Measurements from ENCODE around the gene CNTNAP2.

The CNTNAP2 gene

GRCh38 chr7:147519062-147519461, 1402.5 kb downstream of the CNTNAP2 start:
- no peaks in the 10 kb centered on the region for H3K27me3 Mint-ChIP-seq (ENCODE audit: low read depth)
- peaks cover 9% of the 10 kb centered on the region for H3K9me3 Mint-ChIP-seq
- H3K4me3 Mint-ChIP-seq = no peak overlapping the region
- H3K27ac Mint-ChIP-seq = no peak overlapping the region
- H3K4me1 Mint-ChIP-seq (ENCODE audit: low read depth) = no peaks in the 10 kb centered on the region
- H3K36me3 Mint-ChIP-seq (ENCODE audit: low read depth) = no peaks in the 10 kb centered on the region

GRCh38 chr7:147523056-147523455, 1406.5 kb downstream of the CNTNAP2 start:
- Mint-ChIP-seq H3K36me3 (ENCODE audit: low read depth) (no peaks in the 10 kb centered on the region), H3K27me3 (ENCODE audit: low read depth) (no peaks in the 10 kb centered on the region), H3K27ac (no peak overlapping the region), H3K4me3 (no peak overlapping the region), H3K9me3 (peaks cover 12% of the 10 kb centered on the region), H3K4me1 (ENCODE audit: low read depth) (no peaks in the 10 kb centered on the region)

GRCh38 chr7:147524726-147525250, 1408.2 kb downstream of the CNTNAP2 start:
- H3K27me3 Mint-ChIP-seq (ENCODE audit: low read depth) = no peaks in the 10 kb centered on the region
- H3K9me3 Mint-ChIP-seq = peaks cover 11% of the 10 kb centered on the region

GRCh38 chr7:147525325-147525724, 1408.7 kb downstream of the CNTNAP2 start:
- no peaks in the 10 kb centered on the region for H3K27me3 Mint-ChIP-seq (ENCODE audit: low read depth)
- no peak overlapping the region for H3K4me3 Mint-ChIP-seq
- no peaks in the 10 kb centered on the region for H3K36me3 Mint-ChIP-seq (ENCODE audit: low read depth)

More at GRCh38 chr7:147524726-147525250, 1408.2 kb downstream of the CNTNAP2 start:
- Mint-ChIP-seq H3K4me1 (ENCODE audit: low read depth) (no peaks in the 10 kb centered on the region), H3K27ac (no peak overlapping the region), H3K36me3 (ENCODE audit: low read depth) (no peaks in the 10 kb centered on the region), H3K4me3 (no peak overlapping the region)

GRCh38 chr7:147535701-147536111, 1419.1 kb downstream of the CNTNAP2 start:
- peaks cover 9% of the 10 kb centered on the region for H3K9me3 Mint-ChIP-seq
- no peak overlapping the region for H3K27ac Mint-ChIP-seq
- no peaks in the 10 kb centered on the region for H3K4me1 Mint-ChIP-seq (ENCODE audit: low read depth)
- H3K36me3 Mint-ChIP-seq (ENCODE audit: low read depth) = no peaks in the 10 kb centered on the region
- no peak overlapping the region for H3K4me3 Mint-ChIP-seq
- H3K27me3 Mint-ChIP-seq (ENCODE audit: low read depth) = no peaks in the 10 kb centered on the region

More at GRCh38 chr7:147525325-147525724, 1408.7 kb downstream of the CNTNAP2 start:
- Mint-ChIP-seq H3K4me1 (ENCODE audit: low read depth) (no peaks in the 10 kb centered on the region), H3K27ac (no peak overlapping the region), H3K9me3 (peaks cover 11% of the 10 kb centered on the region)

DNA sequence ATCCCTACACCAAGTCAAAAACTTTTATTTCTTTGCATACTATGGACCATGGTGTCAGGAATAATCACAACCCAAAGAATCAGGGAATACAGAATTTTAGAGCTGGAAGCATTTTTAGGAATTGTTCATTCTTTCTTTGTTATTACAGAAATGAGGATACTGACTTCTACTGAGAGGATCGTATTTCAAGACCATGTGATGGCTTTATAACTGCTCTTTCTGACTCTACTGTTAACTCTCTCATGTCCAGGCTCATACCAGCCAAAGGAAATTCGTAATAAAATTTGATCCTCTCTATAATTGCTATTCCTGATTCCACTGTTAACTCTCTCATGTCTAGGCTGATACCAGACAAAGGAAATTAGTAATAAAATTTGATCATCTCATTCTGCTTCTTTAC, 1423.1 kb downstream of the CNTNAP2 start:
- no peaks in the 10 kb centered on the region for H3K4me1 Mint-ChIP-seq (ENCODE audit: low read depth)
- H3K36me3 Mint-ChIP-seq (ENCODE audit: low read depth) = no peaks in the 10 kb centered on the region
- H3K27me3 Mint-ChIP-seq (ENCODE audit: low read depth) = no peaks in the 10 kb centered on the region
- no peak overlapping the region for H3K27ac Mint-ChIP-seq
- no peak overlapping the region for H3K4me3 Mint-ChIP-seq
- peaks cover 22% of the 10 kb centered on the region for H3K9me3 Mint-ChIP-seq

DNA sequence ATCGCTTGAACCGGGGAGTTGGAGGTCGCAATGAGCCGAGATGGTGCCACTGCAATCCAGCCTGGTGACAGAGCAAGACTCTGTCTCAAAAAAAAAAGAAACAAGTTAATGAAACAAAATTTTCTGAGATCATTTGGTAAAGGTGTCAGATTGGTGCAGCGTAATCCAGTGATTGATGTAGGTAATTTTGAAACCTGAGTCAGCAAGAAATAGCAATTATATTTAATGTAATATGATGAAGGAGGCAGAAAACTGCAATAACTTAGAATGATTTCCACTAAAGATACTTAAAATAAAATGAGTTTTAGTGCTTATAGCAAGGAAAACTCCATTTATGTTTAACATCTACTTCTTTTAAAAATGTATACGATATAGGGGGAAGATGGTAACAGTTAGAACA, 1424.1 kb downstream of the CNTNAP2 start:
- H3K36me3 Mint-ChIP-seq (ENCODE audit: low read depth) = no peaks in the 10 kb centered on the region
- H3K27me3 Mint-ChIP-seq (ENCODE audit: low read depth) = no peaks in the 10 kb centered on the region
- peaks cover 22% of the 10 kb centered on the region for H3K9me3 Mint-ChIP-seq
- no peaks in the 10 kb centered on the region for H3K4me1 Mint-ChIP-seq (ENCODE audit: low read depth)
- H3K27ac Mint-ChIP-seq = no peak overlapping the region
- no peak overlapping the region for H3K4me3 Mint-ChIP-seq

GRCh38 chr7:147541261-147541660, 1424.7 kb downstream of the CNTNAP2 start:
- H3K27ac Mint-ChIP-seq = no peak overlapping the region
- H3K4me1 Mint-ChIP-seq (ENCODE audit: low read depth) = no peaks in the 10 kb centered on the region
- peaks cover 24% of the 10 kb centered on the region for H3K9me3 Mint-ChIP-seq
- no peak overlapping the region for H3K4me3 Mint-ChIP-seq
- no peaks in the 10 kb centered on the region for H3K27me3 Mint-ChIP-seq (ENCODE audit: low read depth)
- no peaks in the 10 kb centered on the region for H3K36me3 Mint-ChIP-seq (ENCODE audit: low read depth)

DNA sequence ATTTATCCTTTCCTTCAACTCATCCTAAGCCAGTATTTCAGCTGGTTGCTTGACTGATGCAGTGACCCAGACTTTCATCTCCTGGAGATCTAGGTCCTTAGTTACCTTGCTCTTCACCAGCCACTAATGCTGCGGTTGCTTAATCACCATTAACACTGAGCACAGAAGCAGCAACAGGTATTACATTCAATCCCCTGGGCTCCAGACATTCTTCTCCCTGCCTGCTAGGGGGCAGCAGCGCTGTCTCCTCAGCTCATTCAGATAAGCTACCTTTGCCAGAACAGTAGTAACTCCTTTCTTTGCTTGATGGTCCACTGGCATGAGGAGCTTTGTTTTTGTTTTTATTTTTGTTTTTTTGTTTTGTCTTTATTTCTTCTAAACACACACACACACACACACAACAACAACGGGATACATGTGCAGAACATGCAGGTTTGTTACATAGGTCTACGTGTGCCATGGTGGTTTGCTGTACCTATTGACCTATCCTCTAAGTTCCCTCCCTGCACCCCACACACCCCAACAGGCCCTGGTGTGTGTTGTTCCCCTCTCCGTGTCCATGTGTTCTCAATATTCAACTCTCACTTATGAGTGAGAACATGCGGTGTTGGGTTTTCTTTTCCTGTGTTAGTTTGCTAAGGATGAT, 1430.8 kb downstream of the CNTNAP2 start:
- no peaks in the 10 kb centered on the region for H3K4me1 Mint-ChIP-seq (ENCODE audit: low read depth)
- H3K9me3 Mint-ChIP-seq = peaks cover 12% of the 10 kb centered on the region
- no peak overlapping the region for H3K4me3 Mint-ChIP-seq
- H3K27me3 Mint-ChIP-seq (ENCODE audit: low read depth) = no peaks in the 10 kb centered on the region
- H3K27ac Mint-ChIP-seq = no peak overlapping the region
- H3K36me3 Mint-ChIP-seq (ENCODE audit: low read depth) = no peaks in the 10 kb centered on the region

DNA sequence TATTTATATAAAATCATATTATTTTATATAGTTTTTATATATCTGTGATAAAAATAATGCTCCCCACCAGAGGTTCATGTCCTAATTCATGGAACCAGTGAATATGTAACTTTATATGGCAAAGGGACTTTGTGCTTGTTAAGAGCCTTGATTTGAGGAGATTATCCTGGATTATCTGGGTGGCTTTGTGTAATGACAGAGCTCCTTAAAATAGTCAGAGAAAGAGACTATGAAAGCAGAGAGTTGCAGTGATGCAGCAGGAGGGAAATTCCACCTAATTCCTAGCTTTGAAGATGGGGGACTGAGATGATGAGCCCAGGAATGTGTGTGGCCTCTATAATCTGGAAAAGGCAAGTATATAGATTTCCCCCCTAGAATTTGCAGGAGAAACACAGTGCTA, 1439.7 kb downstream of the CNTNAP2 start:
- Mint-ChIP-seq H3K27me3 (ENCODE audit: low read depth) (no peaks in the 10 kb centered on the region), H3K9me3 (peaks cover 2% of the 10 kb centered on the region), H3K4me3 (no peak overlapping the region), H3K27ac (no peak overlapping the region), H3K36me3 (ENCODE audit: low read depth) (no peaks in the 10 kb centered on the region), H3K4me1 (ENCODE audit: low read depth) (no peaks in the 10 kb centered on the region)

GRCh38 chr7:147563669-147564068, 1447.1 kb downstream of the CNTNAP2 start:
- H3K27ac Mint-ChIP-seq = no peak overlapping the region
- H3K36me3 Mint-ChIP-seq (ENCODE audit: low read depth) = no peaks in the 10 kb centered on the region
- H3K4me1 Mint-ChIP-seq (ENCODE audit: low read depth) = no peaks in the 10 kb centered on the region
- no peaks in the 10 kb centered on the region for H3K27me3 Mint-ChIP-seq (ENCODE audit: low read depth)
- no peak overlapping the region for H3K4me3 Mint-ChIP-seq
- peaks cover 17% of the 10 kb centered on the region for H3K9me3 Mint-ChIP-seq

DNA sequence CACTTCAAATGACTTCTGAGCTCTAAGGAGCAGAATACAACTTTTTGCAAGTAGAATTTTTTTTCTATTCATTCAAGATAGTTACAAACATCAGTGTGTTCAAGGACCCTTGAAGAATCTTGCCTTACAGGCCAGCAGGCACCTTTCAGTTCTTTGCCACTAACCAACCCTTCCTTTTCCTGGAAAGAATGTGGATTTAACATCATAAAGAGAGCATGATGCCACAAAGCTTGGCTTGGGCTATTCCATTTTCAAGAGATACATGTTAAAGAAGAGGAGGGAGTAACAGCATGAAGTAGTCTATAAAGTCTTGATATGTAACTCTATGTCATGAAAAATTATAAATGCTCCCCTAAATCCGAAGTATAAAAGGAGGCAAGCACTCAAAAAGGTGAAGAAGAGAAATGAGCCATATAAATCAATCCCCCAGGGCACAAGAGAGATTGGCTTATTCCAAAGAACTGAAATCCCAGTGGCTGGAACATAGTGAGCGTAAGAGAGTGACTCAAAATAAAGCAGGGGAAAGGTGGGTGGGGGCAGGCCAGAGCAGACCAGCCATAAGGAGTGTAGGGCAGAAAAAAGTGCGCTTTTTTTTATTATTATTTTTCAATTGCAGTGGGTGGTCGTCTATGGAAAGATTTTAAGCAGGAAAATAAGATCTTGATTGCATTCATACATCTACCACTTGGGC, 1448.3 kb downstream of the CNTNAP2 start:
- H3K27me3 Mint-ChIP-seq (ENCODE audit: low read depth) = no peaks in the 10 kb centered on the region
- peaks cover 17% of the 10 kb centered on the region for H3K9me3 Mint-ChIP-seq
- no peaks in the 10 kb centered on the region for H3K4me1 Mint-ChIP-seq (ENCODE audit: low read depth)
- no peak overlapping the region for H3K27ac Mint-ChIP-seq
- H3K36me3 Mint-ChIP-seq (ENCODE audit: low read depth) = no peaks in the 10 kb centered on the region
- no peak overlapping the region for H3K4me3 Mint-ChIP-seq

- Mint-ChIP-seq H3K36me3 (ENCODE audit: low read depth) (no peaks in the 10 kb centered on the region), H3K27ac (no peak overlapping the region), H3K4me1 (ENCODE audit: low read depth) (no peaks in the 10 kb centered on the region), H3K27me3 (ENCODE audit: low read depth) (no peaks in the 10 kb centered on the region), H3K9me3 (peaks cover 17% of the 10 kb centered on the region), H3K4me3 (no peak overlapping the region)
Observed at GRCh38 chr7:147567043-147567442, 1450.4 kb downstream of the CNTNAP2 start.

DNA sequence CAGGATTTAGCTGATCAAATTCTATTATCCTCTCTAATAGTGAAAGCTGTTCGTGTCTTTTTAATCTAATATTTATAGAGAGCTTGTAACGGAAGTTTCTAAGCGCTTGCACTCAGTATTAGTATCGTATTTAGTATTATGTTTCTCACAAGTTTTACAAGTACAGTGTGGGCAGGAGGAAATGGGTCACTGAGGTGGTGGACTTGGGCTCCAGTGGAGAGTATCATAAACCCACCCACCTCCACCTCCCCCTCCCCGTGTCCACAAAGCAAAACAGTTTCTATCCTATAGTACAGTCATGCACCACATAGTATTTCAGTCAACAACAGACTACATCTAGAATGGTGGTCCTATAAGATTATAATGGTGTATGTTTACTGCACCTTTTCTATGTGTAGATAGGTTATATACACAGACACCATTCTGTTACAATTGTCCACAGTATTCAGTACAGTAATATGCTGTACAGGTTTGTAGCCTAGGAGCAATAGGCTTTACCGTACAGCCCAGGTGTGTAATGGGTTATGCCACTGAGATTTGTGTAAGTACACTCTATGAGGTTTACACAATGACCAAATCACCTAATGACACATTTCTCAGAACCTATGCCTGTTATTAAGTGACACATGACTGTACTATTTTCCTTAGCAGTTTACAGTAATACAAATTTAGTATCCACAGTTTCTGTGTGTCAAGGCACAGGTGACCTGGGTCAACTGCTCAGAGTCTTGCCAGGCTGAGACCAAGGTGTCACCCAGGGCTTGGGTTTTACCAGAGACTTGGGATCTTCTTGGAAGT, 1452.7 kb downstream of the CNTNAP2 start:
- H3K4me3 Mint-ChIP-seq = no peak overlapping the region
- H3K27ac Mint-ChIP-seq = no peak overlapping the region
- H3K4me1 Mint-ChIP-seq (ENCODE audit: low read depth) = no peaks in the 10 kb centered on the region
- no peaks in the 10 kb centered on the region for H3K36me3 Mint-ChIP-seq (ENCODE audit: low read depth)
- H3K27me3 Mint-ChIP-seq (ENCODE audit: low read depth) = no peaks in the 10 kb centered on the region
- H3K9me3 Mint-ChIP-seq = peaks cover 17% of the 10 kb centered on the region

Data from T-helper 1 cell treated with Interleukin-12 subunit alpha and Interleukin-12 subunit beta and Interleukin-4 antibody, amounts not matched to agents 30 μg/mL and 1 μg/mL, for 36 hours (primary cell).